WTC11 (cell line): ENCODE results near the gene GPR150.

Source experiments
- ATF2 ChIP-seq: sonication (generic); formaldehyde crosslinking; IDR thresholded peaks from 2 replicates; pipeline ENCODE4 v1.8.1; 2022; ENCODE audit warnings: low read depth, missing genetic modification reagents, borderline replicate concordance
- ATF3 ChIP-seq: sonication (generic); formaldehyde crosslinking; conservative IDR thresholded peaks from 2 replicates; pipeline ENCODE4 v1.8.1; 2022; ENCODE audit warnings: mild to moderate bottlenecking, missing genetic modification reagents
- CTCF ChIP-seq: fragments of 200-600 bp; IDR thresholded peaks from 2 replicates; pipeline ENCODE4 v1.8.0; 2022; ENCODE audit warnings: antibody characterized with exemption
- JAZF1 ChIP-seq: fragments of 250-450 bp; sonication (Bioruptor Pico); IDR thresholded peaks from 2 replicates; pipeline ENCODE4 v1.9.0; 2021; ENCODE audit warnings: moderate library complexity, mild to moderate bottlenecking, inconsistent platforms
- MXD4 ChIP-seq: fragments of 250-450 bp; sonication (Bioruptor Pico); IDR thresholded peaks from 2 replicates; pipeline ENCODE4 v1.8.0; 2021; ENCODE audit warnings: mild to moderate bottlenecking, moderate library complexity, borderline replicate concordance
- NFYB ChIP-seq: sonication (generic); formaldehyde crosslinking; conservative IDR thresholded peaks from 2 replicates; pipeline ENCODE4 v1.8.0; 2022; ENCODE audit warnings: low read depth, missing genetic modification reagents
- SP1 ChIP-seq: sonication (generic); formaldehyde crosslinking; conservative IDR thresholded peaks from 2 replicates; pipeline ENCODE4 v1.8.1; 2022; ENCODE audit warnings: missing genetic modification reagents
- TEAD4 ChIP-seq: sonication (generic); formaldehyde crosslinking; IDR thresholded peaks from 2 replicates; pipeline ENCODE4 v1.8.0; 2022; ENCODE audit warnings: mild to moderate bottlenecking, missing genetic modification reagents
- USF1 ChIP-seq: sonication (generic); formaldehyde crosslinking; IDR thresholded peaks from 2 replicates; pipeline ENCODE4 v1.8.0; 2022; ENCODE audit warnings: mild to moderate bottlenecking, missing genetic modification reagents
- ZNF263 ChIP-seq: sonication (generic); formaldehyde crosslinking; IDR thresholded peaks from 2 replicates; pipeline ENCODE4 v1.8.1; 2022; ENCODE audit warnings: low read depth, mild to moderate bottlenecking, moderate library complexity, missing genetic modification reagents

GRCh38 chr5:95655575-95655974 is 35.7 kb downstream of the GPR150 start:
- TF ChIP-seq CTCF (no peak), MXD4 (CRISPR knock-in tag) (no peak), ATF2 (no peak), USF1 (CRISPR knock-in tag) (no peak), NFYB (CRISPR knock-in tag) (no peak), ATF3 (CRISPR knock-in tag) (no peak), TEAD4 (CRISPR knock-in tag) (no peak), ZNF263 (no peak), SP1 (CRISPR knock-in tag) (no peak), JAZF1 (no peak)
